ENCODE data around the gene HES2. TPM values are rescaled to one million over a fixed set of nuclear protein-coding genes. Genes with fewer than 3 reads are reported as not detected.
"Not testable (repeated sequence)": the region's sequence is repeated elsewhere in the genome, so short reads cannot be mapped to it uniquely, and the experiment has no call there.

Gene HES2
- total RNA-seq, 4 donors from 2014 or later: not detected

DNA sequence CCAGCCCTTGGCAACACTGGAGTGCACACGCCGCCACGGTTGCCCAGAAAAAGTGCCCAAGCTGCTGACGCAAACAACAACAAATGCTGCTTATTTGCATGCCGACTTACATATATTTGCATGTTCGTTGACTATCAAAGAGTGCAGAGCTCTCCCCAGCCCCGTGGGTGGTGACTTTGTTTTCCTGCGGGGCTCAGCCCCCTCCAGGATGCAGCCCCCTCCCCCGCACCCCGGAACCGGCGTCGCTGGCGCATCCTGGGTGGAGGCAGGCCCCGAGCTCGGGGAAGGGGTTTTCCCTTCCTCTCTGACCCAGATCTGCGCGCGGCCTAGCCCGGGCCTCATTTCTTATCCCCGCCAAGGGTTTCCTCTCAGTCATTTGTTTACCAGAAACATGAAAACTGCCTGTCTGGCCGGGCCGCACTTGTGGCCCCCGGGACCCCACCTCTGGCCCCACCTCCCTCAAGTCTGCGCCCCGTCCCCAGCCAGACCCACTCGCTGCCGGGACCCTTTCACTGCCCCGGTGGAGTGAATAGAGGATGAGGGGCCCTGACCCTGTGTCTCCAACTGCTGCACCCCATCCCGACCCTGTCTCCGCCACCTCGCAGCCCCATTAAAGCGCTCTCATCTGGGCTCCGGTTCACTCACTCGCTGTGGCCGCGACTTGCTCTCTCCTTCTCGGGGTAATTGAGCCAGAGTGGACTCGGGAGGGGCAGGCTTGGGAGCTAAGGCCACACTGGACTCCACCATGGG, 40.8 kb upstream of the HES2 start:
- Histone ChIP-seq H3K9me3 (no peaks in the 10 kb centered on the region), H3K36me3 (no peaks in the 10 kb centered on the region), H3K4me1 (peaks cover 0 to 8% of the 10 kb centered on the region in 2 donors), H3K27ac (no peak overlapping the region), H3K4me3 (replicated peaks in 1 of 3) (no peak overlapping the region), H3K27me3 (no peaks in the 10 kb centered on the region)
- TF ChIP-seq, protein P1, sequence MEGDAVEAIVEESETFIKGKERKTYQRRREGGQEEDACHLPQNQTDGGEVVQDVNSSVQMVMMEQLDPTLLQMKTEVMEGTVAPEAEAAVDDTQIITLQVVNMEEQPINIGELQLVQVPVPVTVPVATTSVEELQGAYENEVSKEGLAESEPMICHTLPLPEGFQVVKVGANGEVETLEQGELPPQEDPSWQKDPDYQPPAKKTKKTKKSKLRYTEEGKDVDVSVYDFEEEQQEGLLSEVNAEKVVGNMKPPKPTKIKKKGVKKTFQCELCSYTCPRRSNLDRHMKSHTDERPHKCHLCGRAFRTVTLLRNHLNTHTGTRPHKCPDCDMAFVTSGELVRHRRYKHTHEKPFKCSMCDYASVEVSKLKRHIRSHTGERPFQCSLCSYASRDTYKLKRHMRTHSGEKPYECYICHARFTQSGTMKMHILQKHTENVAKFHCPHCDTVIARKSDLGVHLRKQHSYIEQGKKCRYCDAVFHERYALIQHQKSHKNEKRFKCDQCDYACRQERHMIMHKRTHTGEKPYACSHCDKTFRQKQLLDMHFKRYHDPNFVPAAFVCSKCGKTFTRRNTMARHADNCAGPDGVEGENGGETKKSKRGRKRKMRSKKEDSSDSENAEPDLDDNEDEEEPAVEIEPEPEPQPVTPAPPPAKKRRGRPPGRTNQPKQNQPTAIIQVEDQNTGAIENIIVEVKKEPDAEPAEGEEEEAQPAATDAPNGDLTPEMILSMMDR (IDR thresholded peaks at IDR 0.05): no peak
- no peak for TF ChIP-seq POLR2A (IDR thresholded peaks at IDR 0.05)
- 23 to 33% methylated on average over 26 to 39 of the region's 39 CpGs for WGBS, 2 donors
- intact Hi-C loops (cut with DNase I): no loop called here
- no peak for DNase-seq

DNA sequence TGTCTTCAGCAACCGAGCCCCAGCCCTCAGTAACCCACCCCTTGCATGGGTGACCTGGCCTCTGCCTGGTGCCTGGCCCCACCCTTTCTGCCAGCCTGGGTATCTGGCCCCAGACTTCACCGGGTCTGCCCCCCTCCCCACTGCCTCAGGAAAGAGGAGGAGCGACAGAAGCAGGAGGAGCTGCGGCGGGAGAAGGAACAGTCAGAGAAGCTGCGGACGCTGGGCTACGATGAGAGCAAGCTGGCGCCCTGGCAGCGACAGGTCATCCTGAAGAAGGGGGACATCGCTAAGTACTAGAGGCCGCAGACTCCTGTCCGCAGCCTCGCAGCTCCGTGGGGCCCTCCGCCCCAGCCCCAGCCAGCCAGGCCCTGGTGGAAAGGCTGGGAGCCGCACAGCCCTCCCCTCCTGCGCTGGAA, 40.1 kb upstream of the HES2 start:
- Histone ChIP-seq H3K9me3 (no peaks in the 10 kb centered on the region), H3K36me3 (no peaks in the 10 kb centered on the region), H3K4me3 (replicated peaks in 1 of 3) (no peak overlapping the region), H3K27me3 (no peaks in the 10 kb centered on the region), H3K4me1 (peaks cover 0 to 14% of the 10 kb centered on the region in 2 donors), H3K27ac (no peak overlapping the region)
- 12 to 17% methylated on average over 6 to 14 of the region's 18 CpGs for WGBS, 2 donors
- DNase-seq: no peak
- TF ChIP-seq POLR2A (IDR thresholded peaks at IDR 0.05): no peak
- TF ChIP-seq, protein P1 (IDR thresholded peaks at IDR 0.05): no peak
- intact Hi-C loops (cut with DNase I): no loop called here

GRCh38 chr1:6456800-6457466, 37.2 kb upstream of the HES2 start:
- 78 to 81% methylated on average over 9 to 11 of the region's 11 CpGs for WGBS, 2 donors
- Histone ChIP-seq H3K27ac (no peak overlapping the region), H3K27me3 (no peaks in the 10 kb centered on the region), H3K36me3 (no peaks in the 10 kb centered on the region), H3K4me1 (peaks cover 0 to 14% of the 10 kb centered on the region in 2 donors), H3K4me3 (replicated peaks in 1 of 3) (no peak overlapping the region), H3K9me3 (no peaks in the 10 kb centered on the region)
- intact Hi-C loops (cut with DNase I): no loop called here
- DNase-seq: no peak
- TF ChIP-seq, protein P1 (IDR thresholded peaks at IDR 0.05): no peak
- TF ChIP-seq POLR2A (IDR thresholded peaks at IDR 0.05): no peak

DNA sequence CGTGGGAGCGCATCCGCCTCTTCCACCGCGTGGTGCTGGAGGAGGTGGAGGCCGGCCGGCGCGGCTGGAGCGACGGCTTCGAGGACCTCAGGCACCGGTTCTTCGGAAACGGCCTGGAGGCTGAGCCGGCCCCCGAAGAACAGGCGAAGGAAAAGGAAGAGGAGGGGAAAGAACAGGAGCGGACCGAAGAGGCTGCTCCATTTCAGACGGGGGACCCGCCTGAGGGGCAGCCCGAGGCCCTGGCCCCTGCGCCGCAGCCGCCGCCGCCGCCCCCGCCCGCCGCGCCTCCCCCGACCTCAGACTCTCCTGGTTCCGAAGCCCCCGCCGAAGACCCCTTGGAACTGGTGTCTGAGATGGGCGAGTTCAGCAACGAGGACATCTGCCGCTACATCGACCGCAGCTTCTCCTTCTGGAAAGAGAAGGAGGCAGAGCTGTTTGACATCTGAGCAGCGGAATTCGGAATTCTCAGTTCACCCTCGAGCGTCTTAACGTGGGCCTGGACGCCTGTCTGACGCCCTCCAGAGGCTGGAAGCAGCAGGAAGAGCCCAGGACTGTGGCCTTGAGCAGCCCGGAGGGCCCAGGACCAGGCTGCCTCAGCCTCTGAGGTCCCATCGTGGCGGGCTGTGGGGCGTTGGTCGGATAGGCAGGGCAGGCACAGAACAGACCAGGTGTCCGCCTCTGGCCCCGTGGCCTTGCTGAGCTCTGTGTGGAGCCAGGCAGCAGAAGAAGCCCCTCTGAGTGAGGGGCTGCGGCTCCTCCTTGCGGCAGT, 36.2 kb upstream of the HES2 start:
- DNase-seq; H3K9me3 ChIP-seq; intact Hi-C loops (cut with DNase I); H3K27ac ChIP-seq; H3K36me3 ChIP-seq; H3K27me3 ChIP-seq; H3K4me3 ChIP-seq (replicated peaks in 1 of 3): not testable (repeated sequence)
- peaks cover 0 to 14% of the 10 kb centered on the region in 2 donors for H3K4me1 ChIP-seq
- 44 to 52% methylated on average over 39 to 44 of the region's 58 CpGs for WGBS, 2 donors

DNA sequence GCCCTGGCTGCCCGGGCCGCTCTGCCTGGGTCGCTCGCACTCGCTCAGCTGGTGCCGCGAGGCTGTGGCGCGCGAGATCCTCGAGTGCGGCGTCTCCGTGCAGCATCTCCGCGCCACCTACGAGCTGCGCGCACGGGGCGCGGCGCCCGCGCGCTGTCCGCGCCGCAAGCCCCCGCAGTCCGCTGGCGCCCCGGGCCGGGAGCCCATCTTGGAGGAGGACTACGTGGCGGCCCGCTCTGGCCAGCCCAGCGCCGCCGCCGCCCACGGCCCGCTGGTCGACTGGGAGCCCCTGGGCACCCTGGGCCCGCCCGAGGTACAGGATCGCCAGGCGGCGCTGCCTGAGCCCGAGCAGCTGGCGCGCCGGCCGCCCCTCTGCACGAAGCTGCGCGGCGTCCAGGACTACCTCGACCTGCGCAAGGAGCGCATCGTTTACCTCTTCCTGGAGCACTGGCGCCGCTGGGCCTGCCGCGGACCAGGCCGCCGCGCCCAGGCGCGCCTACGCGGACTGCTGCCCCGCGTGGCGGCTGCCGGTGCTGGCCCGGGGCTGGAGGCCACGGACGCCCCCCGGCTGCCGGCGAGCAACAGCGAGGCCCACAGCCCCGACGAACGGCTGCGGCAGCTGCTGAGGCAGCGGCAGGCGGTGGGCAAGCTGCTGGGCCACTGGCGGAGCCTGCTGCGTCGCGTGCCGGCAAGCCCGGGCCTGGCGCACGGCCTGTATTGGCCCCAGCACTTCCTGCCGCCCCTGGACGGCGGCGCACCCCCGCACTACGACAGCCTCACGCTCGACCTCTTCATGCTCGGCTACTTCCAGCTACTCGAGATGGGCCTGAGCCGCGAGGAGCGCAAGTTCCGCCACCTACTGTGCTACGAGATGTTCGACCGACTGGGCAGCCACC, 35.4 kb upstream of the HES2 start:
- Histone ChIP-seq H3K4me3 (replicated peaks in 1 of 3) (no peak overlapping the region), H3K36me3 (no peaks in the 10 kb centered on the region), H3K27me3 (no peaks in the 10 kb centered on the region), H3K4me1 (peaks cover 0 to 6% of the 10 kb centered on the region in 2 donors), H3K27ac (no peak overlapping the region), H3K9me3 (no peaks in the 10 kb centered on the region)
- intact Hi-C loops (cut with DNase I): no loop called here
- DNase-seq: no peak
- WGBS, 2 donors: 13% methylated on average over 8 of the region's 115 CpGs; no CpG with 5 or more reads in 1 of the 2 donors
- no peak for TF ChIP-seq POLR2A (IDR thresholded peaks at IDR 0.05)
- TF ChIP-seq, protein P1 (IDR thresholded peaks at IDR 0.05): no peak

DNA sequence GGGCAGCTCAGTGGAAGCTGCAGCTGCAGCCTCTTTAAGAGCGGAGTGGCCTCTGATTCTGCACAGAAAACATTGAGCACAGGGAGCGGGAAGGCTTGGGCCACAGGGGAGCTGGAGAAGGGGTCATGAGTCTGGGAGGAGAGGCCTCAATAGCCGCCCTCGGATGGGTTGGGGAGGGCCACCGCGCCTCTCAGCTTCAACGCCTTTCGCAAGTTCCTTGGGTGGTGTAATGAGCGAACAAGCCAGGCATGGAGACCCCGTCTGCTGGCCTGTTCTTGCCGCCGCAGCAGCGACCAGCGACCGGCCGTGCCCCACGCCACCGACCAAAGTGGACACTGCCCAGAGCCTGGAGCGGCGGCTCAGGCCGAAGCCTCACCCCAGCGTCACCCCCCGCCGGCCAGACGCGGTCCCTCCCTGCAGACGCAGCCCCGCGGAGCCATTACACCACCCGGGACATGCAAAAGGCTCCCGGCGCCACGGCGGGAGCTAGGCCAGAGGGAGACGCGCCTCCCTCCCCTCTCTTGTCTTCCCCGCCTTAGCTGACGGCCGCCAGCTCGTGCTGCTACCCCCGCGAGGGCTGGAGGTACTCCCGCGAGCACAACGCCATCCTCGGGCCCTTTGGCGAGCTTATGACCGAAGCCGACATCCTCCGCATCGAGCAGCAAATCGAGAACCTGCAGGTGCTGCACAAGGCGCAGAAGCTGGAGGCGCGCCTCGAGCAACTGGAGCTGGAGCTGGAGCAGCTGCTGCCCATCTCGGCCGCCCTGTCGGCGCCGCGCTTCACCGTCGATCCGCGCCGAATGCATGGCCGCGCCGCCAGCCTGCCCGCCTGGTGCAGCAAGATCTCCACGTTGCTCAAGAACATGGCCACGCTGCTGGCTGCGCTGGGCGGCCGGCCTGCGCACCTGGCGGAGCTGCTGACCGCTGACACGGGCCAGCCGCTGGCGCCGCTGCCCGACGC, 34.5 kb upstream of the HES2 start:
- H3K27ac ChIP-seq; H3K27me3 ChIP-seq; H3K4me3 ChIP-seq (replicated peaks in 1 of 3); DNase-seq; H3K36me3 ChIP-seq; H3K4me1 ChIP-seq; H3K9me3 ChIP-seq; intact Hi-C loops (cut with DNase I): not testable (repeated sequence)
- WGBS, 2 donors: 6 to 22% methylated on average over 21 to 24 of the region's 85 CpGs
